HepG2 (cell line): Measurements from ENCODE around the gene GOLT1A. TPM values are rescaled to one million over a fixed set of nuclear protein-coding genes. Genes with fewer than 3 reads are reported as not detected.

Source experiments
- ARID3A ChIP-seq: IDR thresholded peaks from 2 replicates; pipeline ENCODE4 v1.6.1; 2012; ENCODE audit warnings: low read depth, low read length, improper control_type of control experiment
- ARID5B ChIP-seq: IDR thresholded peaks from 2 replicates; pipeline ENCODE4 v1.4.0; 2020; ENCODE audit warnings: mild to moderate bottlenecking, missing genetic modification reagents
- BCL6 ChIP-seq: IDR thresholded peaks from 2 replicates; pipeline ENCODE4 v1.6.1; 2016; ENCODE audit warnings: missing genetic modification reagents, missing compliant biosample characterization
- DMAP1 ChIP-seq: IDR thresholded peaks from 2 replicates; pipeline ENCODE4 v1.6.1; 2016
- DNMT3B ChIP-seq: conservative IDR thresholded peaks from 2 replicates; pipeline ENCODE4 v1.6.1; 2016; ENCODE audit warnings: missing biosample characterization, control low read depth
- EP300 ChIP-seq, 3 experiments: sonication (generic) in 1 of 3; formaldehyde crosslinking in 1 of 3; IDR thresholded peaks; 2 replicates each; pipeline versions ENCODE4 v1.5.1 to v1.6.1; 2011 to 2020; ENCODE audit warnings: low read depth in 2 of 3, low read length in 2 of 3, borderline replicate concordance in 1 of 3, improper control_type of control experiment in 1 of 3, mild to moderate bottlenecking in 1 of 3, missing genetic modification reagents in 1 of 3, moderate library complexity in 1 of 3
- NBN ChIP-seq: fragments of 450-650 bp; conservative IDR thresholded peaks from 2 replicates; pipeline ENCODE4 v1.6.1; 2017
- NRL ChIP-seq: sonication (generic); formaldehyde crosslinking; IDR thresholded peaks from 2 replicates; pipeline ENCODE4 v1.5.0; 2020; ENCODE audit warnings: missing genetic modification reagents, mild to moderate bottlenecking, moderate library complexity, borderline replicate concordance
- RARA ChIP-seq: IDR thresholded peaks from 2 replicates; pipeline ENCODE4 v1.6.1; 2016; ENCODE audit warnings: missing genetic modification reagents, missing compliant biosample characterization
- SSRP1 ChIP-seq: IDR thresholded peaks from 2 replicates; pipeline ENCODE4 v1.6.1; 2016; ENCODE audit warnings: control low read depth
- THAP7 ChIP-seq: sonication (generic); formaldehyde crosslinking; IDR thresholded peaks from 2 replicates; pipeline ENCODE4 v1.8.1; 2023; ENCODE audit warnings: mild to moderate bottlenecking, missing genetic modification reagents
- ZBTB20 ChIP-seq: sonication (generic); formaldehyde crosslinking; IDR thresholded peaks from 2 replicates; pipeline ENCODE4 v1.8.1; 2023; ENCODE audit warnings: missing genetic modification reagents, low read depth, mild to moderate bottlenecking, borderline replicate concordance
- ZNF136 ChIP-seq: sonication (generic); formaldehyde crosslinking; IDR thresholded peaks from 2 replicates; pipeline ENCODE4 v1.8.1; 2022; ENCODE audit warnings: low read depth, mild to moderate bottlenecking, moderate library complexity, missing genetic modification reagents
- ZNF234 ChIP-seq: sonication (generic); formaldehyde crosslinking; conservative IDR thresholded peaks from 2 replicates; pipeline ENCODE4 v1.5.1; 2020; ENCODE audit warnings: mild to moderate bottlenecking, missing genetic modification reagents
- ZNF441 ChIP-seq: sonication (generic); formaldehyde crosslinking; IDR thresholded peaks from 2 replicates; pipeline ENCODE4 v1.7.0; 2021; ENCODE audit warnings: missing genetic modification reagents, borderline replicate concordance
- ZNF883 ChIP-seq: sonication (generic); formaldehyde crosslinking; IDR thresholded peaks from 2 replicates; pipeline ENCODE4 v1.5.1; 2020; ENCODE audit warnings: mild to moderate bottlenecking, missing genetic modification reagents; ENCODE audit errors: not compliant biosample characterization
- ZSCAN20 ChIP-seq: sonication (generic); formaldehyde crosslinking; IDR thresholded peaks from 2 replicates; pipeline ENCODE4 v1.4.0; 2020; ENCODE audit warnings: missing genetic modification reagents, mild to moderate bottlenecking, borderline replicate concordance
- polyA plus RNA-seq, 8 experiments: library from polyadenylated mRNA; depleted of rRNA in 3 of 8; stranded (reverse) in 7 of 8; unstranded in 1 of 8; fragments of >200 nt; fragmentation: Illumina TruSeq in 4 of 8; extraction: Trizol in 4 of 8; gene quantifications; 2 replicates each; pipeline versions ENCODE4 v1.2.1 to v1.2.3, GENCODE V29; 2011 to 2016; ENCODE audit warnings: low read depth in 4 of 8, missing spikeins in 1 of 8, mixed read lengths in 1 of 8; ENCODE audit not compliant: insufficient read depth in 1 of 8
- total RNA-seq, 5 experiments: library from RNA; depleted of rRNA; stranded (reverse); fragments of >200 nt; fragmentation: Illumina TruSeq; extraction: Trizol; gene quantifications; 2 replicates each; pipeline ENCODE4 v1.2.3, GENCODE V29; 2016; ENCODE audit warnings: low read depth in 1 of 5
- TF ChIP-seq, protein P1 (sequence below): sonication (generic); formaldehyde crosslinking; IDR thresholded peaks from 2 replicates; pipeline ENCODE4 v1.4.0; 2020; ENCODE audit warnings: missing genetic modification reagents, borderline replicate concordance
- TF ChIP-seq, protein P2 (sequence below): sonication (generic); formaldehyde crosslinking; IDR thresholded peaks from 2 replicates; pipeline ENCODE4 v1.5.1; 2020; ENCODE audit warnings: mild to moderate bottlenecking, missing genetic modification reagents, moderate library complexity

GOLT1A gene
- total and polyA plus RNA-seq, 2 of the 13 experiments (the other 11 are each of a cell fraction or from before 2014, with no cell fraction given): 25.8 to 28.0 TPM

DNA sequence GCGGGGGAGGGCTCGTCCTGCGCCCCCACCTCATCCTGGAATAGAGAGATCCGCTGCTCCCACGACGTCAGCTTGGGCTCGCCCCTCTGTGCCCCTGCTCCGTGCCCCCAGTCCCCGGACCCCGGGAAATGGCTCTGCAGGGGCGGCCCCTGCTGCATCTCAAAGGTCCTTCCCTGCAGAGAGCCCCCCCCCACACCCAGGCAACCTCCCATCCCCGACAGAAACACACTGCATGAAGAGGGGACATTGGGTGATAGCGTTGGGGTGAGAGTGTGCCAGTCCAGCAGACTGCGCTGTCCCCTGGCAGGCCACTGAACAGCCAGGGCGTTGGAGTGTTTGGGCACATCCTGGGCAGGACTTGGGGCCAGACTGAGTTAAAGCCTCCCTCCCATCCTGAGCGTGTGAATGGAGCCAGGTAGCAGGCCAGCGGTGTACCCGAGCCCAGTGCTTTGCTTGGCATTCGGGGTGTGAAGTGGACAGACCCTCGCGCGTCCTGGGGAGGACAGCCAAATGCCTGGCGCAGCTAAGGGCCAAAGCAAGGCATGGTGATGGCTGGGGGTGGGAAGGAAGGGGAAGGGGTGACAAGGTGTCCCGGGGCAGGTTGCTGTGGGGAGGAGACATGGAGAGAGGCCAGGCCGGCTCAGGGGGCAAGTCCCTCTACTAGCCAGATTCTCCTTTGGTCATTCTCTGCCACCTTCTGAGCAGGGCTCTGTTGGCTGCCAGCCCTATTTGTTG lies 61.3 kb downstream of the GOLT1A start (continued):
- TF ChIP-seq THAP7 (CRISPR knock-in tag) (no peak), RARA (CRISPR knock-in tag) (no peak), ZNF234 (no peak), NRL (peak; percentile 57; the same call in 1 of the 2 replicates), ZSCAN20 (CRISPR knock-in tag) (no peak), ZNF441 (no peak), ZNF136 (CRISPR knock-in tag) (no peak), ARID3A (no peak), BCL6 (CRISPR knock-in tag) (no peak), ZNF883 (CRISPR knock-in tag) (peak; percentile 36), NBN (no peak), DMAP1 (no peak), DNMT3B (CRISPR knock-in tag) (no peak), ARID5B (CRISPR knock-in tag) (no peak), EP300 (IDR thresholded peaks at IDR 0.05; ENCODE audit: low read depth in 2 of 2, low read length in 2 of 2) (no peak), EP300 (CRISPR knock-in tag; IDR thresholded peaks at IDR 0.05; ENCODE audit: borderline replicate concordance) (no peak), ZBTB20 (CRISPR knock-in tag) (no peak), SSRP1 (no peak)
- TF ChIP-seq, protein P1, sequence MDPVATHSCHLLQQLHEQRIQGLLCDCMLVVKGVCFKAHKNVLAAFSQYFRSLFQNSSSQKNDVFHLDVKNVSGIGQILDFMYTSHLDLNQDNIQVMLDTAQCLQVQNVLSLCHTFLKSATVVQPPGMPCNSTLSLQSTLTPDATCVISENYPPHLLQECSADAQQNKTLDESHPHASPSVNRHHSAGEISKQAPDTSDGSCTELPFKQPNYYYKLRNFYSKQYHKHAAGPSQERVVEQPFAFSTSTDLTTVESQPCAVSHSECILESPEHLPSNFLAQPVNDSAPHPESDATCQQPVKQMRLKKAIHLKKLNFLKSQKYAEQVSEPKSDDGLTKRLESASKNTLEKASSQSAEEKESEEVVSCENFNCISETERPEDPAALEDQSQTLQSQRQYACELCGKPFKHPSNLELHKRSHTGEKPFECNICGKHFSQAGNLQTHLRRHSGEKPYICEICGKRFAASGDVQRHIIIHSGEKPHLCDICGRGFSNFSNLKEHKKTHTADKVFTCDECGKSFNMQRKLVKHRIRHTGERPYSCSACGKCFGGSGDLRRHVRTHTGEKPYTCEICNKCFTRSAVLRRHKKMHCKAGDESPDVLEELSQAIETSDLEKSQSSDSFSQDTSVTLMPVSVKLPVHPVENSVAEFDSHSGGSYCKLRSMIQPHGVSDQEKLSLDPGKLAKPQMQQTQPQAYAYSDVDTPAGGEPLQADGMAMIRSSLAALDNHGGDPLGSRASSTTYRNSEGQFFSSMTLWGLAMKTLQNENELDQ (CRISPR knock-in tag): no peak
- TF ChIP-seq, protein P2, sequence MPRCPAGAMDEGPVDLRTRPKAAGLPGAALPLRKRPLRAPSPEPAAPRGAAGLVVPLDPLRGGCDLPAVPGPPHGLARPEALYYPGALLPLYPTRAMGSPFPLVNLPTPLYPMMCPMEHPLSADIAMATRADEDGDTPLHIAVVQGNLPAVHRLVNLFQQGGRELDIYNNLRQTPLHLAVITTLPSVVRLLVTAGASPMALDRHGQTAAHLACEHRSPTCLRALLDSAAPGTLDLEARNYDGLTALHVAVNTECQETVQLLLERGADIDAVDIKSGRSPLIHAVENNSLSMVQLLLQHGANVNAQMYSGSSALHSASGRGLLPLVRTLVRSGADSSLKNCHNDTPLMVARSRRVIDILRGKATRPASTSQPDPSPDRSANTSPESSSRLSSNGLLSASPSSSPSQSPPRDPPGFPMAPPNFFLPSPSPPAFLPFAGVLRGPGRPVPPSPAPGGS (CRISPR knock-in tag): 0 out of 2 replicates have a peak, but pooled peaks have one; percentile 13
